Measurements from ENCODE around the gene SLC35F4. TPM values are rescaled to one million over a fixed set of nuclear protein-coding genes. Genes with fewer than 3 reads are reported as not detected.

The SLC35F4 gene
- total RNA-seq, 1 experiment from 2014 or later: not detected

- Mint-ChIP-seq H3K9me3 (no peaks in the 10 kb centered on the region), H3K27me3 (ENCODE audit: low read depth) (no peaks in the 10 kb centered on the region), H3K4me1 (peaks cover 10 to 12% of the 10 kb centered on the region in 2 experiments), H3K4me3 (no peak overlapping the region), H3K27ac (no peak overlapping the region), H3K36me3 (ENCODE audit: insufficient read depth in 1 of 3, low read depth in 3 of 3) (no peaks in the 10 kb centered on the region)
- Histone ChIP-seq H3K9ac (ENCODE audit: extremely low read depth, insufficient read length, low read length) (no peak overlapping the region), H3K56ac (ENCODE audit: insufficient read length, low read depth, low read length) (no peak overlapping the region), H3K14ac (ENCODE audit: insufficient read depth, low read length) (no peak overlapping the region), H2BK120ac (ENCODE audit: low read depth, low read length, poor library complexity, severe bottlenecking) (no peak overlapping the region), H2BK5ac (ENCODE audit: insufficient read length, low read length) (no peak overlapping the region), H3K79me2 (ENCODE audit: insufficient read depth, low read length) (no peaks in the 10 kb centered on the region), H2BK20ac (ENCODE audit: low read depth, low read length, poor library complexity, severe bottlenecking) (no peak overlapping the region), H3K18ac (ENCODE audit: insufficient read length, low read depth, low read length) (no peak overlapping the region), H3K23me2 (ENCODE audit: insufficient read length, low read depth, low read length, poor library complexity, severe bottlenecking) (no peaks in the 10 kb centered on the region), H4K8ac (replicated peaks; ENCODE audit: insufficient read length, low read depth, low read length) (no peak overlapping the region), H3K4ac (ENCODE audit: low read depth, low read length) (no peak overlapping the region), H4K5ac (ENCODE audit: insufficient read length, low read depth, low read length) (no peak overlapping the region), H4K20me1 (ENCODE audit: control insufficient read depth, insufficient read depth, insufficient read length) (no peaks in the 10 kb centered on the region), H2AFZ (ENCODE audit: low read length) (no peak overlapping the region), H2BK15ac (ENCODE audit: low read depth, low read length) (no peak overlapping the region), H3K4me2 (ENCODE audit: insufficient read depth, insufficient read length, low read length) (no peak overlapping the region), H2AK5ac (ENCODE audit: insufficient read length, low read length) (no peak overlapping the region), H3K9me3 (ENCODE audit: control insufficient read depth, low read depth, low read length) (no peaks in the 10 kb centered on the region), H3K79me1 (ENCODE audit: insufficient read depth, low read depth, low read length, poor library complexity, severe bottlenecking) (no peaks in the 10 kb centered on the region), H2BK12ac (ENCODE audit: insufficient read length, low read depth, low read length) (no peak overlapping the region), H3K4me1 (ENCODE audit: insufficient read depth, low read length) (no peaks in the 10 kb centered on the region), H3T11ph (ENCODE audit: low read length) (no peak overlapping the region), H4K91ac (ENCODE audit: insufficient read length, low read depth, low read length) (no peak overlapping the region), H3K23ac (ENCODE audit: insufficient read length, low read depth, low read length) (no peak overlapping the region), H3K27me3 (ENCODE audit: insufficient read depth, low read length) (no peaks in the 10 kb centered on the region), H3K27ac (ENCODE audit: insufficient read length, low read depth, low read length) (no peak overlapping the region)
- no CpG with 5 or more reads among the region's 3 CpGs for WGBS (ENCODE audit: extremely low coverage, insufficient read length, low lambda C conversion rate)
- no peak for TF ChIP-seq CTCF (conservative IDR thresholded peaks at IDR 0.05)
- no peak for DNase-seq
These were observed 292.7 kb downstream of the SLC35F4 start for GRCh38 chr14:57573173-57573572.
